Suprapubic skin (tissue), 4 donors: ENCODE data around the gene PIAS1. TPM values are rescaled to one million over a fixed set of nuclear protein-coding genes. Genes with fewer than 3 reads are reported as not detected.

Experiments
- DNase-seq, 2 donors: peaks; one replicate each; pipeline ENCODE4 v3.0.0-alpha.2; 2019; ENCODE audit warnings: low spot score in 2 of 2
- H3K27ac ChIP-seq: fragments of 200-600 bp; sonication (generic); one replicate; pipeline ENCODE4 v1.5.1; 2019
- H3K27me3 ChIP-seq: fragments of 200-600 bp; sonication (generic); one replicate; pipeline ENCODE4 v1.5.1; 2019
- H3K36me3 ChIP-seq: fragments of 200-600 bp; sonication (generic); one replicate; pipeline ENCODE4 v1.5.1; 2019
- H3K4me1 ChIP-seq: fragments of 200-600 bp; sonication (generic); one replicate; pipeline ENCODE4 v1.5.1; 2019
- H3K4me3 ChIP-seq: fragments of 200-600 bp; sonication (generic); one replicate; pipeline ENCODE4 v1.5.1; 2019; ENCODE audit warnings: mild to moderate bottlenecking
- H3K9me3 ChIP-seq: fragments of 200-600 bp; sonication (generic); one replicate; pipeline ENCODE4 v1.5.1; 2019
- CTCF ChIP-seq, 2 donors: fragments of 200-600 bp in 1 of 2; fragments of 450-650 bp in 1 of 2; sonication (generic) in 1 of 2; IDR thresholded peaks; one replicate each; pipeline ENCODE4 v1.5.1; 2016 to 2019; ENCODE audit warnings: antibody characterized with exemption in 2 of 2, mild to moderate bottlenecking in 1 of 2, moderate library complexity in 1 of 2
- EP300 ChIP-seq: sonication (generic); formaldehyde crosslinking; IDR thresholded peaks from one replicate; pipeline ENCODE4 v1.6.1; 2017; ENCODE audit warnings: antibody characterized with exemption
- POLR2A ChIP-seq, 2 donors: fragments of 450-650 bp; IDR thresholded peaks; one replicate each; pipeline ENCODE4 v1.6.1; 2017; ENCODE audit warnings: antibody characterized with exemption in 2 of 2, mild to moderate bottlenecking in 2 of 2, moderate library complexity in 2 of 2
- POLR2AphosphoS5 ChIP-seq, 3 donors: sonication (generic); formaldehyde crosslinking; IDR thresholded peaks; one replicate each; pipeline ENCODE4 v1.6.1; 2017; ENCODE audit warnings: antibody characterized with exemption in 3 of 3
- WGBS: methylation state at CpG from one replicate; pipeline ENCODE4 v1.1.5; 2018; 5-methylcytosine and 5-hydroxymethylcytosine counted together
- total RNA-seq, 4 donors: library from RNA; depleted of rRNA; stranded (reverse); fragments of >200 nt; gene quantifications; one replicate each; pipeline ENCODE4 v1.1.0, GENCODE V29; 2016

The PIAS1 gene
- total RNA-seq, 4 donors from 2014 or later, result 43.7 to 71.5 (median 52.5) TPM

DNA sequence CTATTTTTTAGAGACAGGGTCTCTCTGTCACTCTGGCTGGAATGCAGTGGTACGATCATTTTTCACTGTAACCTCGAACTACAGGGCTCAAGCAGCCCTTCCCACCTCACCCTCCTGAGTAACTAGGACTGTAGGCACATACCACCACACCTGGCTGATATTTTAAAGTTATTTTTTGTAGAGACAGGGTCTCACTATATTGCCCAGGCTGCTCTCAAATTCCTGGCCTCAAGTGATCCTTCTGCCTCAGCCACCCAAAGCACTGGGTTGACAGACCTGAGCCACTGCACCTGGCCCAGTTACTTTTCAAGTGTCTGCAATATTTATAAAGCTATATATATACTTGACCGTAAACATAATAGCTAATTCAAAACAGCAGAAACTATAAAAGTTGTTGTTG lies 75.0 kb downstream of the PIAS1 start:
- Histone ChIP-seq H3K9me3 (no peaks in the 10 kb centered on the region), H3K27ac (no peak overlapping the region), H3K4me3 (no peak overlapping the region), H3K4me1 (peaks cover 11% of the 10 kb centered on the region), H3K27me3 (no peaks in the 10 kb centered on the region), H3K36me3 (no peaks in the 10 kb centered on the region)
- no peak for DNase-seq
- WGBS, result 91% methylated on average over 3 of the region's 3 CpGs
- no peak for TF ChIP-seq CTCF (IDR thresholded peaks at IDR 0.05)
- TF ChIP-seq POLR2AphosphoS5 (IDR thresholded peaks at IDR 0.05), result no peak
- no peak for TF ChIP-seq EP300
- no peak for TF ChIP-seq POLR2A (IDR thresholded peaks at IDR 0.05)

GRCh38 chr15:68130851-68131250 lies 76.7 kb downstream of the PIAS1 start:
- TF ChIP-seq CTCF (IDR thresholded peaks at IDR 0.05), result no peak
- TF ChIP-seq POLR2A (IDR thresholded peaks at IDR 0.05), result no peak
- no peak for TF ChIP-seq POLR2AphosphoS5 (IDR thresholded peaks at IDR 0.05)
- TF ChIP-seq EP300, result no peak
- Histone ChIP-seq H3K4me3 (no peak overlapping the region), H3K36me3 (no peaks in the 10 kb centered on the region), H3K4me1 (peaks cover 11% of the 10 kb centered on the region), H3K27me3 (no peaks in the 10 kb centered on the region), H3K27ac (no peak overlapping the region), H3K9me3 (no peaks in the 10 kb centered on the region)
- no peak for DNase-seq
- 95% methylated on average over 3 of the region's 3 CpGs for WGBS

- Histone ChIP-seq H3K27me3 (no peaks in the 10 kb centered on the region), H3K4me1 (peaks cover 10% of the 10 kb centered on the region), H3K27ac (no peak overlapping the region), H3K36me3 (no peaks in the 10 kb centered on the region), H3K9me3 (no peaks in the 10 kb centered on the region), H3K4me3 (no peak overlapping the region)
- no peak for DNase-seq
- WGBS, result 92% methylated on average over 1 of the region's 1 CpG
- TF ChIP-seq POLR2AphosphoS5 (IDR thresholded peaks at IDR 0.05), result no peak
Measured at GRCh38 chr15:68137096-68137495, 83.0 kb downstream of the PIAS1 start.

DNA sequence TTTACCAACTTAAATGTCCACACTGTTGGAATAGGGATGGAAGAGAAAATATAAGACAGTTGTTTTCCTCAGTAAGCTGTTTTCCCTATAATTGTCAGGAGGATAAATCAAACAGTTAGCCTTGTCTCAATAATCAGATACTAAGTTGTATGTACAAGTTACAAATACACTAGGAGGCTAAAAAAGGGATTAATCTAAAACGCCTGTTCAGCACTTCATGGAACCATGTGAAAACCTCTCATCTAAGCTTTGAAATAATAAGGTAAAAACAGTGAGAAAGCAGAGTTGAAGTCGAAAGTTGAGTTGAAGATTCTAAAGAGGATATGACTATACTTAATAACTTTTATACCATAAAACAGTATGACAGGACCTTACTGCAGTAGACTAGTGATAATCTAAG lies 89.0 kb downstream of the PIAS1 start:
- 95% methylated on average over 2 of the region's 2 CpGs for WGBS
- TF ChIP-seq EP300 (no peak), POLR2AphosphoS5 (IDR thresholded peaks at IDR 0.05) (no peak), POLR2A (IDR thresholded peaks at IDR 0.05) (no peak), CTCF (IDR thresholded peaks at IDR 0.05) (no peak)
- Histone ChIP-seq H3K4me1 (peaks cover 10% of the 10 kb centered on the region), H3K4me3 (no peak overlapping the region), H3K27me3 (no peaks in the 10 kb centered on the region), H3K36me3 (peaks cover 19% of the 10 kb centered on the region), H3K27ac (no peak overlapping the region), H3K9me3 (no peaks in the 10 kb centered on the region)
- no peak for DNase-seq

DNA sequence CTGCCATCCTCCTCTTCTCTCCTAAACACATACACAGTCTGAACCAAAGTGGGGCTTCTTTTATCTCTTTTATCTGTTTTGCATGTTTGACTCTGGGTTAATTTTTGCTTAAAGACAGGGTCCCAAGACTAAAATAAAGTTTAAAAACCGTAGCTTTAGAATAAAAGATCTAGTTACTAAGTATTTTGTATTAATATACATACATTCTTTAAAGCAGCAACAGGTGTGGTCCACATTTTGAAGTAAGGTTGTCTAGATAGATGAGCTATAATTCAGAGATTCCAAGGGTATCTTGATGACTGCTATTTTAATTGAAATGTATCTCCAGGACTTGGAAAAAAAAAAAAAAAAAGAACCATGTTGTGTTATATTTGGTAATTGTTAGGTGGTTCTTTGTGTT lies 89.7 kb downstream of the PIAS1 start:
- Histone ChIP-seq H3K36me3 (peaks cover 19% of the 10 kb centered on the region), H3K27me3 (no peaks in the 10 kb centered on the region), H3K9me3 (no peaks in the 10 kb centered on the region), H3K27ac (no peak overlapping the region), H3K4me1 (peaks cover 5% of the 10 kb centered on the region), H3K4me3 (no peak overlapping the region)
- 85% methylated on average over 1 of the region's 1 CpG for WGBS
- no peak for TF ChIP-seq POLR2A (IDR thresholded peaks at IDR 0.05)
- TF ChIP-seq POLR2AphosphoS5 (IDR thresholded peaks at IDR 0.05), result no peak
- no peak for TF ChIP-seq CTCF (IDR thresholded peaks at IDR 0.05)
- no peak for TF ChIP-seq EP300
- no peak for DNase-seq

DNA sequence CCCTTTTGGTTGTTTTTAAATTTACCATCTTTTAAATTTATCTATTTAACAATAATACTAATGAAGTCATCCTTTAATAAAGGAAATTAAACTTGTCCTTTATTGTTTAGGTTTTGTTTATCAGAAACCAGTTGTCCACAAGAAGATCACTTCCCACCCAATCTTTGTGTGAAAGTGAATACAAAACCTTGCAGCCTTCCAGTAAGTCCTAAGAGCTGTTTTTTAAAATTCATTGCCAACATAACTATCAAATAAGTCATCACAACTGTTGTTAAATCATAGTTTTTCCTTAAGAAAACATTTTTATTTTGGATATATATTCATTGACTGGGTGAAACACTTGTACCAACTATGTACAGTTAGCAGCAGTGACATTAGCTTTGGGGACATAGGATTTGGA lies 91.6 kb downstream of the PIAS1 start:
- Histone ChIP-seq H3K27ac (no peak overlapping the region), H3K9me3 (no peaks in the 10 kb centered on the region), H3K4me3 (no peak overlapping the region), H3K4me1 (no peaks in the 10 kb centered on the region), H3K27me3 (no peaks in the 10 kb centered on the region), H3K36me3 (peaks cover 19% of the 10 kb centered on the region)
- TF ChIP-seq EP300, result no peak
- TF ChIP-seq POLR2A (IDR thresholded peaks at IDR 0.05), result no peak
- TF ChIP-seq CTCF (IDR thresholded peaks at IDR 0.05), result no peak
- DNase-seq, result no peak
